HG02885 (cell line): ENCODE measurements around the gene KLK15.

ENCODE experiments used
- ATAC-seq: cut with Tn5 transposase; IDR thresholded peaks from one replicate; pipeline ENCODE4 v1.9.1; 2021; ENCODE audit warnings: mild to moderate bottlenecking; ENCODE audit not compliant: unreplicated experiment, poor library complexity

Gene KLK15

DNA sequence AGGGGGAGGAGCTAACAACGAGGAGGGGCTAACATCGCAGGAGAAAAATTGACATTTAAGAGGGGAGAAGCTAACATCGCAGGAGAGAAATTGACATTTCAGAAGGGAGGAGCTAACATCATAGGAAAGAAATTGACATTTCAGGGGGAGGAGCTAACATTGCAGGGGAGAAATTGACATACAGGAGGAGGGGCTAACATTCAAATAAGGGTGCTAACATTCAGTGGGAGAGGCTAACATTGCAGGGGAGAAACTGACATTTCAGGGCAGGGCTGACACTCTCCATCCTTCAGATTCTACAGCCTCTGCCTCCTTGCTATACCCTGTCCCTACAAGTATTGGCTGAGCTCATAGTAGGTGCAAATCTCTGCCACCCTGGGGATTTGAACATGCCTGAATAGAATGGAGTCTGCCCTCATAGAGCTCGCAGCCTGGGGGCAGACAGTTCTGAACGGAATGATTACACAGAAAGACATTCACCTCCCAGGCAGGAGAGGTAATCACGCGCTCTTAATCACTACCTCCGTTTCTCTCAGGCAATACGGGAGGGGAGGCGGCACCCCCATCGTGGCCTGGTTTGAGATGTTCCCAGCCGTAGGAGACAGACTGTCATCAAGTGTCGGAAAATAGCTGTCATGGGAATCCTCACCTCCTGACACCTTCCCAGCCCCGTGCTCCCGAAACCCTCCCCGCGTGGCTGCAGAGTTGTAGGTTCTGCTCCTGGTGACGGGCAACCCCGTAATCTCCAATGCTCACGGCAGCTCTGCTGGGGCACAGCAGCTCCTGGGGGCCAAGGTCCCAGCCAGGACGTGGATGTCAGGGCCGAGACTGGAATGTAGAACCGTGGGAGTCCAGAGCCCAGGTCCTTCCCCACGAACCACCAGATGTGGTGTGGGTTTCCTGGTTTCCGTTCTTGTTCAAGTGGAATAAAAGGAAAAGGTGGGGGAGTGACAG, 53.6 kb downstream of the KLK15 start:
- no peak for ATAC-seq

DNA sequence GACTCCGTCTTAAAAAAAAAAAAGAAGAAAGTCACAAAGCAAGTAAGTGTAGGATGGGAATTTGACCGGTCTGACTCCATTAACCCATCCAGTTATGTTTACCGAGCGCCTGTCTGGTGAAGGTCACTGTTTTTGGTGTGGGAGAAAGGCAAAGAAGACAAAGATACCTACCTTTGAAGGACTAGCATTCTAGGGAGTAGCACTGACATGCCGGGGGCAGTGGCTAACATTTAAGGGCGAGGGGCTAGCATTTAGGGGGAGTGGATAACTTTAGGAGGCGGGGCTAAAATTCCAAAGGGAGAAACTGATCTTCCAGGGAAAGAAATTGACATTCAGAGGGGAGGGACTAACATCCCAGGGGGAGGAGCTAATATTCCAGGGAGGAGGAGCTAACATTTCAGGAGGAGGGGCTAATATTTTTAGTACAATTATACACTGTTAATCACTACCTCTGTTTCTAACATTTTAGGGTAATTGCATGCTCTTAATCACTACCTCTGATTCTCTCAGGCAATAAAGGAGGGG, 54.4 kb downstream of the KLK15 start:
- ATAC-seq: no peak

DNA sequence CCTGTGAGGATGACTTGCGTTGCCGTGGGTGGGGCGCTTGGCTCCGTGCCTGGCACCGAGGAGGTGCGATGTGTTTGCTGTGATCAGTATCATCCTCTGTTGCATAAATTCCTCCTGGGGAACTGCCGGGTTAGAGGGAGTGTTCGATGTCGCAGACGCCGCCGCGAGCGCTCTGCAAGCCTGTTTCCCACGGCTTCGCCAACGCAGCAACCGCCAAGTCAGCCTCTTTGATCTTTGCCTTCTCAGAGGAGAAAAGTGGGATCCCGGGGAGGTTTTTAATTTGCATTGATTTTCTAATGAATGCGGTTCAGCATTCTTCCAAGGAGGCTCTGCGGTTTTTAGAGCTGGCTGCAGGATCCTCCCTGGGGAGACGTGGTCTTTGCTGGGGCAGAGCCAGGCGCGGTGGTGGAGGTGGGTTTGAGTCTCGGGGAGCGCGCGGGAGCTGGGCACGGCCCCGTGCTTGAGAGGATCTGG, 55.5 kb downstream of the KLK15 start:
- ATAC-seq: no peak

DNA sequence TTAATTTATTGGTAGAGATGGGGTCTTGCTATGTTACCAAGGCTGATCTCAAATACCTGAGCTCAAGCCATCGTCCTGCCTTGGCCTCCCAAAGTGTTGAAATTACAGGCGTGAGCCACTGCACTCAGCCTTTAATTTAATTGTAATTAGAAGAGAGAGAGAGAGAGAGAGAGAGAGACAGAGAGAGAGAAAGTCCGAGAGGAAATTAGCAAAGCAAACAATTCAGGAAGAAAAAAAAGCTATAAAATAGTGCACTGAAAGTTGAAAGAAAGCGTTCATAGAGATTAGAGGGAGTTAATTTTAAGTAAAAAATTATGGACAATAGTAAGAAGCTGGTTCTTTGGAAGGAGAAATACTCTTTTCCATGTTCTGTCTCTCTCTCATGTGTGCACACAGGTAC, 56.1 kb downstream of the KLK15 start:
- ATAC-seq: no peak

DNA sequence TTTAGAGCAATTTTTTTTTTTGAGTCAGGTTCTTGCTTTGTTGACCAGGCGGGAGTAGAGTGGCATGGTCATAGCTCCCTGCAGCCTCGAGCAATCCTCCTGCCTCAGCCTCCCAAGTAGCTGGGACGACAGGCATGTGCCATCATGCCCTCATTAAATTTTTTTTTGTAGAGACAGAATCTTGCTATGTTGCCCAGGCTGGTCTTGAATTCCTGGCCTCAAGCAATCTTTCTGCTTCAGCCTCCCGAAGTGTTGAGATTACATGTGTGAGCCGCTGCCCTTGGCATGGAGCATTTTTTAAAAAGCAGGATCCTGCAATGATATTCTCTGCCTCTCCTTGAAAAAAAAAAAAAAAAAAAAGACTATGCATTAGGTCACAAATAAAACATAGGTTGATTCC, 57.2 kb downstream of the KLK15 start:
- ATAC-seq: no peak
